HepG2 (cell line): Measurements from ENCODE around the gene SLC5A6. TPM values are rescaled to one million over a fixed set of nuclear protein-coding genes. Genes with fewer than 3 reads are reported as not detected.

Source experiments
- ATAC-seq: fragments of 200-7000 bp; cut with Tn5 transposase; 3 replicates; pipeline ENCODE4 v1.9.1; 2020; ENCODE audit warnings: mild to moderate bottlenecking, moderate library complexity
- BruUV-seq: library from RNA; stranded (reverse); fragments of 400-500 nt; replicated peaks from 2 replicates; lab custom pipeline; 2021; lab: Mats Ljungman, UMichigan
- CTCF ChIA-PET: fragments of 300-600 bp; formaldehyde crosslinking; extraction: SDS; loops from one replicate; lab custom pipeline; 2021; ENCODE audit warnings: low total read pairs, inconsistent platforms, low intra/inter-chr PET ratio; lab: Yijun Ruan, JAX
- POLR2A ChIA-PET: fragments of 350-600 bp; sonication (Branson Sonifier 250); formaldehyde crosslinking; loops from one replicate; lab custom pipeline; 2020; ENCODE audit warnings: antibody characterized with exemption, inconsistent platforms; lab: Yijun Ruan, JAX
- DNase-seq: peaks from one replicate; pipeline ENCODE4 v3.0.0-alpha.2; 2015; ENCODE audit warnings: low spot score
- FAIRE-seq: peaks from 3 replicates; lab custom pipeline; 2011; peaks lifted over from hg19 to GRCh38; lab: Jason Lieb, UNC
- H2AFZ ChIP-seq: one replicate; pipeline ENCODE4 v1.6.1; 2011; ENCODE audit warnings: low read length, inconsistent platforms
- H3K27ac ChIP-seq: fragments of 300-600 bp; 3 replicates; pipeline ENCODE4 v1.8.0; 2011; ENCODE audit warnings: mixed run types, mild to moderate bottlenecking, mixed read lengths, low read length, inconsistent platforms; ENCODE audit not compliant: insufficient read depth; ENCODE audit errors: extremely low read length
- H3K27me3 ChIP-seq, 2 experiments: fragments of 200-600 bp in 1 of 2; 2 replicates in 1 of 2; 3 replicates in 1 of 2; pipeline versions ENCODE4 v1.6.0 to v1.8.0; 2011; ENCODE audit warnings: low read length in 2 of 2, mild to moderate bottlenecking in 2 of 2, moderate library complexity in 2 of 2, inconsistent platforms in 1 of 2; ENCODE audit not compliant: insufficient read depth in 2 of 2, control insufficient read depth in 1 of 2
- H3K36me3 ChIP-seq, 2 experiments: fragments of 200-600 bp in 1 of 2; replicated peaks in 1 of 2; 2 replicates in 1 of 2; 3 replicates in 1 of 2; pipeline versions ENCODE4 v1.5.1 to v1.8.0; 2011; ENCODE audit warnings: low read length in 2 of 2, inconsistent platforms in 1 of 2; ENCODE audit not compliant: insufficient read depth in 2 of 2, control insufficient read depth in 1 of 2
- H3K4me1 ChIP-seq: 2 replicates; pipeline ENCODE4 v1.5.1; 2012; ENCODE audit warnings: low read length, inconsistent platforms; ENCODE audit not compliant: insufficient read depth
- H3K4me2 ChIP-seq: 2 replicates; pipeline ENCODE4 v1.6.0; 2011; ENCODE audit warnings: low read depth, low read length, inconsistent platforms
- H3K4me3 ChIP-seq, 3 experiments: fragments of 200-600 bp in 1 of 3; sonication (generic), shearing (Covaris generic) in 1 of 3; replicated peaks in 1 of 3; 2 replicates each; pipeline ENCODE4 v1.5.1; 2011 to 2016; ENCODE audit warnings: low read length in 3 of 3, inconsistent platforms in 2 of 3, low read depth in 2 of 3, mild to moderate bottlenecking in 2 of 3, control low read depth in 1 of 3, mixed read lengths in 1 of 3; ENCODE audit not compliant: insufficient read depth in 1 of 3
- H3K79me2 ChIP-seq: one replicate; pipeline ENCODE4 v1.6.1; 2011; ENCODE audit warnings: low read length, inconsistent platforms; ENCODE audit not compliant: insufficient read depth
- H3K9ac ChIP-seq: 2 replicates; pipeline ENCODE4 v1.6.0; 2011; ENCODE audit warnings: mild to moderate bottlenecking, low read depth, low read length, inconsistent platforms; ENCODE audit not compliant: insufficient read depth
- H3K9me3 ChIP-seq: 2 replicates; pipeline ENCODE4 v1.5.1; 2012; ENCODE audit warnings: mild to moderate bottlenecking, low read length
- H4K20me1 ChIP-seq: 2 replicates; pipeline ENCODE4 v1.6.0; 2011; ENCODE audit warnings: inconsistent platforms, mild to moderate bottlenecking, low read length, moderate library complexity; ENCODE audit not compliant: insufficient read depth
- AGO2 ChIP-seq: fragments of 200-400 bp; formaldehyde crosslinking; optimal IDR thresholded peaks from 2 replicates; pipeline ENCODE3; 2017; ENCODE audit warnings: mild to moderate bottlenecking, low read depth, low read length, moderate library complexity
- STAT5B ChIP-seq: sonication (generic); formaldehyde crosslinking; IDR thresholded peaks from 2 replicates; pipeline ENCODE4 v1.4.0; 2020; ENCODE audit warnings: missing genetic modification reagents
- SYNCRIP ChIP-seq: fragments of 200-400 bp; formaldehyde crosslinking; IDR thresholded peaks from 2 replicates; pipeline ENCODE4 v1.6.1; 2018; ENCODE audit warnings: mild to moderate bottlenecking, low read depth, low read length; ENCODE audit not compliant: insufficient read depth
- ZBTB38 ChIP-seq: sonication (generic); formaldehyde crosslinking; IDR thresholded peaks from 2 replicates; pipeline ENCODE4 v1.5.1; 2020; ENCODE audit warnings: mild to moderate bottlenecking, missing genetic modification reagents
- ZBTB7B ChIP-seq: sonication (generic); formaldehyde crosslinking; IDR thresholded peaks from 2 replicates; pipeline ENCODE4 v1.4.0; 2020; ENCODE audit warnings: missing genetic modification reagents
- ZMYM2 ChIP-seq: sonication (generic); formaldehyde crosslinking; IDR thresholded peaks from 2 replicates; pipeline ENCODE4 v1.8.0; 2022; ENCODE audit warnings: mild to moderate bottlenecking, missing genetic modification reagents
- WGBS: methylation state at CpG from one replicate; pipeline ENCODE4 v1.1.6; 2017; ENCODE audit warnings: low lambda C conversion rate; 5-methylcytosine and 5-hydroxymethylcytosine counted together
- in situ Hi-C: cut with HindIII; loops from 2 replicates; pipeline ENCODE4 v1.10.0; 2017; ENCODE audit warnings: low pct_unique_long_range_greater_than_20kb; ENCODE audit not compliant: extremely low pct_ligation_motif_present
- intact Hi-C: fragments of 100-400 bp; cut with micrococcal nuclease; formaldehyde crosslinking; loops from one replicate; pipeline ENCODE4 v1.10.0; 2022; ENCODE audit not compliant: unreplicated experiment
- polyA plus RNA-seq, 8 experiments: library from polyadenylated mRNA; depleted of rRNA in 3 of 8; stranded (reverse) in 7 of 8; unstranded in 1 of 8; fragments of >200 nt; fragmentation: Illumina TruSeq in 4 of 8; extraction: Trizol in 4 of 8; gene quantifications; 2 replicates each; pipeline versions ENCODE4 v1.2.1 to v1.2.3, GENCODE V29; 2011 to 2016; ENCODE audit warnings: low read depth in 4 of 8, missing spikeins in 1 of 8, mixed read lengths in 1 of 8; ENCODE audit not compliant: insufficient read depth in 1 of 8
- total RNA-seq, 5 experiments: library from RNA; depleted of rRNA; stranded (reverse); fragments of >200 nt; fragmentation: Illumina TruSeq; extraction: Trizol; gene quantifications; 2 replicates each; pipeline ENCODE4 v1.2.3, GENCODE V29; 2016; ENCODE audit warnings: low read depth in 1 of 5
- TF ChIP-seq, protein P1 (sequence below): sonication (generic); formaldehyde crosslinking; IDR thresholded peaks from 2 replicates; pipeline ENCODE4 v1.5.1; 2020; ENCODE audit warnings: missing genetic modification reagents, mild to moderate bottlenecking, borderline replicate concordance
- TF ChIP-seq, protein P2 (sequence below): sonication (generic); formaldehyde crosslinking; IDR thresholded peaks from 2 replicates; pipeline ENCODE4 v1.4.0; 2020; ENCODE audit warnings: missing genetic modification reagents, borderline replicate concordance
- TF ChIP-seq, protein P3 (sequence below), 2 experiments: fragments of 450-650 bp in 1 of 2; sonication (generic) in 1 of 2; formaldehyde crosslinking; IDR thresholded peaks; 2 replicates each; pipeline versions ENCODE4 v1.5.0 to v1.8.0; 2020 to 2022; ENCODE audit warnings: mild to moderate bottlenecking in 1 of 2, missing genetic modification reagents in 1 of 2

Gene SLC5A6
- total and polyA plus RNA-seq, 2 of the 13 experiments (the other 11 are each of a cell fraction or from before 2014, with no cell fraction given), result 135 to 417 TPM

DNA sequence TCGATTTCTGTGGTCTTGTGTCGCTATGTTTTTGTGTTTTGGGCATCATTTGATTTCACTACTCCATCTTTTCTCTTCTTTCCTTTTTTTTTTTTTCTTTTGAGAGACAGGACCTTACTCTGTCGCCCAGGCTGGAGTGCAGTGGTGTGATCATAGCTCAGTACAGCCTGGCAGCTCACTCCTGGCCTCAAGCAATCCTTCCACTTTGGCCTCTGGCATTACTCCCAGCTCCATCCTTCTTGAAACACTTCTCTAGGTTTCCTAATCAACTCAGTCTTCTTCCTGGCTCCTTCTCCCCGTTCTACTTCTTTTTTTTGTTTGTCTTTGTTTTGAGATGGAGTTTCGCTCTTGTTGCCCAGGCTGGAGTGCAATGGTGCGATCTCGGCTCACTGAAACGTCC lies 36.7 kb downstream of the SLC5A6 start:
- intact Hi-C loops (no loop called here), in situ Hi-C loops (no loop called here)
- 84% methylated on average over 8 of the region's 8 CpGs for WGBS
- Histone ChIP-seq H3K79me2 (no peaks in the 10 kb centered on the region), H3K9me3 (no peaks in the 10 kb centered on the region), H3K9ac (no peak overlapping the region), H3K4me2 (no peak overlapping the region), H3K36me3 (no peaks in the 10 kb centered on the region; a peak in 1 of 5 replicates), H3K4me3 (no peak overlapping the region), H2AFZ (no peak overlapping the region), H3K4me1 (peaks cover 100% of the 10 kb centered on the region), H4K20me1 (no peaks in the 10 kb centered on the region), H3K27me3 (no peaks in the 10 kb centered on the region), H3K27ac (peak overlapping the region; percentile 43)
- no peak for TF ChIP-seq SYNCRIP
- TF ChIP-seq, protein P1, sequence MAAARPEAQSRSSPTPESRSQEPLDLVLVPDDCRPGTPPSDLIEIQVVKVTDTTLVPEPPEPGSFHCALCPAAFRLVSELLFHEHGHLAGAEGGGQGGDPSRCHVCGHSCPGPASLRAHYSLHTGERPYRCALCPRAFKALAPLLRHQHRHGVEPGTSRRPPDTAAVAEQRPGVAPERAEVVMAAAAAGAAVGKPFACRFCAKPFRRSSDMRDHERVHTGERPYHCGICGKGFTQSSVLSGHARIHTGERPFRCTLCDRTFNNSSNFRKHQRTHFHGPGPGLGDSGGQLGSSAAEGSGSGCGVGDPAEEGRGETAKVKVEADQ, result no peak
- TF ChIP-seq, protein P2, sequence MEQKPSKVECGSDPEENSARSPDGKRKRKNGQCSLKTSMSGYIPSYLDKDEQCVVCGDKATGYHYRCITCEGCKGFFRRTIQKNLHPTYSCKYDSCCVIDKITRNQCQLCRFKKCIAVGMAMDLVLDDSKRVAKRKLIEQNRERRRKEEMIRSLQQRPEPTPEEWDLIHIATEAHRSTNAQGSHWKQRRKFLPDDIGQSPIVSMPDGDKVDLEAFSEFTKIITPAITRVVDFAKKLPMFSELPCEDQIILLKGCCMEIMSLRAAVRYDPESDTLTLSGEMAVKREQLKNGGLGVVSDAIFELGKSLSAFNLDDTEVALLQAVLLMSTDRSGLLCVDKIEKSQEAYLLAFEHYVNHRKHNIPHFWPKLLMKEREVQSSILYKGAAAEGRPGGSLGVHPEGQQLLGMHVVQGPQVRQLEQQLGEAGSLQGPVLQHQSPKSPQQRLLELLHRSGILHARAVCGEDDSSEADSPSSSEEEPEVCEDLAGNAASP, result no peak
- TF ChIP-seq ZBTB7B (CRISPR knock-in tag), result no peak
- TF ChIP-seq, protein P3, sequence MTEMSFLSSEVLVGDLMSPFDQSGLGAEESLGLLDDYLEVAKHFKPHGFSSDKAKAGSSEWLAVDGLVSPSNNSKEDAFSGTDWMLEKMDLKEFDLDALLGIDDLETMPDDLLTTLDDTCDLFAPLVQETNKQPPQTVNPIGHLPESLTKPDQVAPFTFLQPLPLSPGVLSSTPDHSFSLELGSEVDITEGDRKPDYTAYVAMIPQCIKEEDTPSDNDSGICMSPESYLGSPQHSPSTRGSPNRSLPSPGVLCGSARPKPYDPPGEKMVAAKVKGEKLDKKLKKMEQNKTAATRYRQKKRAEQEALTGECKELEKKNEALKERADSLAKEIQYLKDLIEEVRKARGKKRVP (CRISPR knock-in tag; IDR thresholded peaks at IDR 0.05), result no peak
- no peak for TF ChIP-seq AGO2
- no peak for TF ChIP-seq STAT5B (CRISPR knock-in tag)
- TF ChIP-seq ZBTB38 (CRISPR knock-in tag), result peak; percentile 43; the same call in 1 of the 2 replicates
- 0 out of 2 replicates have a peak, but pooled peaks have one; percentile 34 for TF ChIP-seq ZMYM2 (CRISPR knock-in tag)
- no peak for ATAC-seq
- no TSS peak for BruUV-seq
- ChIA-PET POLR2A (interaction anchor here (0.7 to 3.8 kb wide), 5 partner anchors 9 to 82 kb away, joined by 3 to 19 read pairs (median 3); partner anchors contain the start of gene PREB), CTCF (no interaction called here)
- DNase-seq, result no peak
- FAIRE-seq, result no peak
